ENCODE results near the gene MAPK7. TPM values are rescaled to one million over a fixed set of nuclear protein-coding genes. Genes with fewer than 3 reads are reported as not detected.

The MAPK7 gene
- total and polyA plus RNA-seq, 9 of the 15 experiments (the other 6 are each of a cell fraction or from before 2014, with no cell fraction given) = 0.46 to 7.5 (median 2.5) TPM

DNA sequence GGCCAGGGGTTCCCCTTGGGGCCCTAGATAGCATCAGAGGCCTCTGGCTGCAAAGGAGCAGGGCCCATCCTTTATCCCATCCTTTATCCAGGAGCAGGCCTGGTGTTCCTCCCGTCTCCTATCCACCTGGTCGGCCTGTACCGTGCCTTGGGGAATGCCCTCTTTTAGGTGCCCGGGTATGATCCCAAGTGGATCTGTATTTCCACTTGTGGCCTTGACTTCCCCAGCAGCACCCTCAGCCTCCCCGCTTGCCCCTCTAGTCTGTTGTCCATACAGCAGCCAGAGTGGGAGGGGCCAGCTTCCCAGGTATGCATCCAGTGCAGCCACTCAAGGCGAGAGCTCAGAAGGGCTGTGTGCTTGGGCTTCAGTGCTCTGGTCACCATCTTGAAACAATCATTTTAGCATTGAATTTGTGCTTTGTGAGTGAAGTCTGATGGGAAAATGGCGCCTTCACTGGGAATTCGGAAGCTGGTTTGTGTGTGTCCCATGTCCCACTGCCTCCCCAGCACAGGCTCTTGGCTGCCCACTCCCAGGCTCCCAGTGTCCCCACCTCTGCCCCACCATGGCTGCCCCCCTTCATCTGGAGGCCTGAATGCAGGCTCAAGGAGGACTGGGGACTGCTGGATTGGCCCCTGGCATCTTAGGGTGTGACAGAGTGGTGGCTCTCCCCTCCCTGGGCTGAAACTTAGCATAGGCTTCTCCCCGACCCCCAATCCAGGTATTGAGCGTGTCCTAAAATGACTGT, 29.5 kb downstream of the MAPK7 start:
- intact Hi-C loops (cut with micrococcal nuclease) = no loop called here

More for the DNA sequence above, 29.5 kb downstream of the MAPK7 start:
- ATAC-seq (no peak), DNase-seq (ENCODE audit: extremely low read depth in 1 of 4, low spot score in 3 of 4) (no peak), FAIRE-seq (no peak)
- Histone ChIP-seq H3K9ac (ENCODE audit: insufficient read depth in 1 of 2, low read depth in 2 of 2, low read length in 2 of 2) (no peak overlapping the region), H3K27me3 (ENCODE audit: control insufficient read depth in 2 of 2, insufficient read depth in 2 of 2, low read length in 2 of 2) (peaks cover 2 to 37% of the 10 kb centered on the region in 2 experiments), H3K9me3 (replicated peaks; ENCODE audit: control insufficient read depth, insufficient read depth, low read depth, low read length) (no peaks in the 10 kb centered on the region), H3K27ac (ENCODE audit: extremely low read depth, low read depth, low read length) (no peak overlapping the region), H3K79me2 (ENCODE audit: control insufficient read depth, insufficient read depth, low read length) (no peaks in the 10 kb centered on the region), H2AFZ (ENCODE audit: low read depth, low read length) (no peak overlapping the region), H3K4me2 (ENCODE audit: insufficient read depth, low read length) (no peak overlapping the region), H3K4me3 (no peak overlapping the region), H3K9me1 (ENCODE audit: control insufficient read depth, insufficient read depth, low read length) (no peaks in the 10 kb centered on the region), H3K4me1 (replicated peaks in 1 of 2; ENCODE audit: control insufficient read depth in 2 of 2, insufficient read depth in 2 of 2, low read length in 2 of 2) (no peaks in the 10 kb centered on the region; a peak in 1 of 5 replicates), H4K20me1 (replicated peaks; ENCODE audit: control insufficient read depth, insufficient read depth, low read length) (no peaks in the 10 kb centered on the region), H3K36me3 (ENCODE audit: control insufficient read depth, insufficient read depth, low read length) (no peaks in the 10 kb centered on the region)
- in situ Hi-C loops (cut with MboI) = no loop called here
- CTCF ChIA-PET (ENCODE audit: low intra/inter-chr PET ratio) = no interaction called here
- no TSS peak for BruUV-seq (replicated peaks)
- WGBS (ENCODE audit: insufficient coverage, low coverage, missing lambda C conversion rate) = 8% methylated on average over 6 of the region's 10 CpGs
- POLR2A ChIA-PET = interaction anchor here (1.7 kb wide), 1 partner anchor 10 kb away, joined by 4 read pairs; no protein-coding TSS in a partner anchor
- TF ChIP-seq KLF6 (CRISPR knock-in tag; IDR thresholded peaks at IDR 0.05; ENCODE audit: borderline replicate concordance) (no peak), IRF2 (CRISPR knock-in tag; IDR thresholded peaks at IDR 0.05) (no peak), ZNF23 (CRISPR knock-in tag; IDR thresholded peaks at IDR 0.05) (no peak), CXXC5 (CRISPR knock-in tag; IDR thresholded peaks at IDR 0.05) (no peak), RNF2 (IDR thresholded peaks at IDR 0.05) (no peak), VEZF1 (CRISPR knock-in tag; IDR thresholded peaks at IDR 0.05) (no peak), ZNF217 (CRISPR knock-in tag; IDR thresholded peaks at IDR 0.05) (no peak), NFE2 (IDR thresholded peaks at IDR 0.05; ENCODE audit: low read depth) (no peak), TEAD2 (tag; IDR thresholded peaks at IDR 0.05) (no peak)
- TF ChIP-seq, protein P1, sequence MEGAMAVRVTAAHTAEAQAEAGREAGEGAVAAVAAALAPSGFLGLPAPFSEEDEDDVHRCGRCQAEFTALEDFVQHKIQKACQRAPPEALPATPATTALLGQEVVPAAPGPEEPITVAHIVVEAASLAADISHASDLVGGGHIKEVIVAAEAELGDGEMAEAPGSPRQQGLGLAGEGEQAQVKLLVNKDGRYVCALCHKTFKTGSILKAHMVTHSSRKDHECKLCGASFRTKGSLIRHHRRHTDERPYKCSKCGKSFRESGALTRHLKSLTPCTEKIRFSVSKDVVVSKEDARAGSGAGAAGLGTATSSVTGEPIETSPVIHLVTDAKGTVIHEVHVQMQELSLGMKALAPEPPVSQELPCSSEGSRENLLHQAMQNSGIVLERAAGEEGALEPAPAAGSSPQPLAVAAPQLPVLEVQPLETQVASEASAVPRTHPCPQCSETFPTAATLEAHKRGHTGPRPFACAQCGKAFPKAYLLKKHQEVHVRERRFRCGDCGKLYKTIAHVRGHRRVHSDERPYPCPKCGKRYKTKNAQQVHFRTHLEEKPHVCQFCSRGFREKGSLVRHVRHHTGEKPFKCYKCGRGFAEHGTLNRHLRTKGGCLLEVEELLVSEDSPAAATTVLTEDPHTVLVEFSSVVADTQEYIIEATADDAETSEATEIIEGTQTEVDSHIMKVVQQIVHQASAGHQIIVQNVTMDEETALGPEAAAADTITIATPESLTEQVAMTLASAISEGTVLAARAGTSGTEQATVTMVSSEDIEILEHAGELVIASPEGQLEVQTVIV (CRISPR knock-in tag; IDR thresholded peaks at IDR 0.05; ENCODE audit: borderline replicate concordance) = no peak

Data from K562 (cell line).